Measurements from ENCODE around the gene USP17L11. TPM values are rescaled to one million over a fixed set of nuclear protein-coding genes. Genes with fewer than 3 reads are reported as not detected.
"Not testable (repeated sequence)": the region's sequence is repeated elsewhere in the genome, so short reads cannot be mapped to it uniquely, and the experiment has no call there.

USP17L11 gene
- total and polyA plus RNA-seq, 2 donors (not counting 3 experiments of a cell fraction or from before 2014, with no cell fraction given), result not detected

DNA sequence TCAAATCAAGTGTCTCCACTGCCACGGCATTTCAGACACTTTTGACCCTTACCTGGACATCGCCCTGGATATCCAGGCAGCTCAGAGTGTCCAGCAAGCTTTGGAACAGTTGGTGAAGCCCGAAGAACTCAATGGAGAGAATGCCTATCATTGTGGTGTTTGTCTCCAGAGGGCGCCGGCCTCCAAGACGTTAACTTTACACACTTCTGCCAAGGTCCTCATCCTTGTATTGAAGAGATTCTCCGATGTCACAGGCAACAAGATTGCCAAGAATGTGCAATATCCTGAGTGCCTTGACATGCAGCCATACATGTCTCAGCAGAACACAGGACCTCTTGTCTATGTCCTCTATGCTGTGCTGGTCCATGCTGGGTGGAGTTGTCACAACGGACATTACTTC, 15.0 kb downstream of the USP17L11 start:
- intact Hi-C loops (cut with micrococcal nuclease); H4K20me1 ChIP-seq (replicated peaks; ENCODE audit: control insufficient read depth, extremely low read depth, insufficient read depth, low read length); BruUV-seq (replicated peaks); H3K9me3 ChIP-seq (replicated peaks; ENCODE audit: control insufficient read depth, insufficient read depth, low read length); H2AFZ ChIP-seq (ENCODE audit: low read depth, low read length); FAIRE-seq; H3K4me3 ChIP-seq (replicated peaks in 1 of 3; ENCODE audit: insufficient read depth in 1 of 3, low read depth in 1 of 3, low read length in 3 of 3); H3K27me3 ChIP-seq (ENCODE audit: control insufficient read depth in 2 of 2, insufficient read depth in 2 of 2, low read length in 2 of 2); POLR2A ChIA-PET; DNase-seq (ENCODE audit: low read depth, low spot score); H3K79me2 ChIP-seq (ENCODE audit: control insufficient read depth, insufficient read depth, low read length); H3K36me3 ChIP-seq (ENCODE audit: control insufficient read depth in 2 of 2, extremely low read depth in 1 of 2, insufficient read depth in 2 of 2, low read length in 2 of 2); H3K9ac ChIP-seq (replicated peaks; ENCODE audit: extremely low read depth, insufficient read depth, low read length); H3K4me2 ChIP-seq (ENCODE audit: insufficient read depth, low read length); H3K9me1 ChIP-seq (replicated peaks; ENCODE audit: control insufficient read depth, extremely low read depth, insufficient read depth, low read length); H3K27ac ChIP-seq (ENCODE audit: insufficient read depth, low read depth, low read length); CTCF ChIA-PET; H3K4me1 ChIP-seq (ENCODE audit: control insufficient read depth, extremely low read depth, insufficient read depth, low read length); dilution Hi-C loops (cut with MboI; ENCODE audit: extremely low pct_ligation_motif_present, low sequenced_read_pairs): not testable (repeated sequence)

DNA sequence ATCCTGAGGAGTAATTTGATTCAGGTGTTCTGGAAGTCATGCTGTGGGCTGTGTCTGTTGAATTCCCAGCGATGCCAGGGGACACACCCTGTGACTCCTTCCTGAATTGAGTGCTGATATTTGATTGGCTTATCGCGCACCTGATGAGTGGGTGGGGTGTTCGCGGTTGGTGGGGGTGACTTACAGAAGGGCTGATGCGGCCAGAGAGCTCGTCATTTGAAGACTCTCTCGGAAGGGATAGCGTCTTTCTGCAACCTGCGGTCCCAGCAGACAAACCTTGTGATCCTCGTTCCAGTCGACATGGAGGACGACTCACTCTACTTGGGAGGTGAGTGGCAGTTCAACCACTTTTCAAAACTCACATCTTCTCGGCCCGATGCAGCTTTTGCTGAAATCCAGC, 18.9 kb downstream of the USP17L11 start, which contains the start of gene USP17L15:
TSS of gene USP17L15 (plus strand) at position 301 of the 400 bp plus-strand sequence. CDS start at position 301, 0 bp downstream.
- DNase-seq (ENCODE audit: low read depth, low spot score); BruUV-seq (replicated peaks); H3K9ac ChIP-seq (replicated peaks; ENCODE audit: extremely low read depth, insufficient read depth, low read length); H3K4me2 ChIP-seq (ENCODE audit: insufficient read depth, low read length); CTCF ChIA-PET; H3K27ac ChIP-seq (ENCODE audit: insufficient read depth, low read depth, low read length); FAIRE-seq; H3K36me3 ChIP-seq (ENCODE audit: control insufficient read depth in 2 of 2, extremely low read depth in 1 of 2, insufficient read depth in 2 of 2, low read length in 2 of 2); H3K79me2 ChIP-seq (ENCODE audit: control insufficient read depth, insufficient read depth, low read length); H3K27me3 ChIP-seq (ENCODE audit: control insufficient read depth in 2 of 2, insufficient read depth in 2 of 2, low read length in 2 of 2); H3K4me1 ChIP-seq (ENCODE audit: control insufficient read depth, extremely low read depth, insufficient read depth, low read length); H4K20me1 ChIP-seq (replicated peaks; ENCODE audit: control insufficient read depth, extremely low read depth, insufficient read depth, low read length); H2AFZ ChIP-seq (ENCODE audit: low read depth, low read length); dilution Hi-C loops (cut with MboI; ENCODE audit: extremely low pct_ligation_motif_present, low sequenced_read_pairs); H3K9me3 ChIP-seq (replicated peaks; ENCODE audit: control insufficient read depth, insufficient read depth, low read length); POLR2A ChIA-PET; intact Hi-C loops (cut with micrococcal nuclease); H3K9me1 ChIP-seq (replicated peaks; ENCODE audit: control insufficient read depth, extremely low read depth, insufficient read depth, low read length); H3K4me3 ChIP-seq (replicated peaks in 1 of 3; ENCODE audit: insufficient read depth in 1 of 3, low read depth in 1 of 3, low read length in 3 of 3): not testable (repeated sequence)

DNA sequence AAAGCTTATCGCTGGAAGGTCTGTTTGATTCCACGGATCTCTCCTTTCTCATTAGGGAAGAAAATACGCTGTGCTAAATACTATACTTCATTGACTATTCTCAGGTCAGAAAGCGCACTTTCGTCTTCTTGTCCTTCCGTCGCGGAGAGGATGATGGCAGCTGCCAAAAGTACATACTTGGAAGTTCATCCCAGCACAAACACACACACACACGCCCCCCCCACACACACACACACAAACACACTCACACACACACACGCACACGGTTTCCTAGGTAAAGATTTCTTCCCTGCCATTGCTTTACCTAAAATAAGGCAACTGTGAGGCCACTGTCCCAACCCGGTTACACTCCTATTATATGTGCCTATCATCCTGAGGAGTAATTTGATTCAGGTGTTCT, 23.3 kb downstream of the USP17L11 start:
- DNase-seq (ENCODE audit: low read depth, low spot score), result peak; percentile 0
- H3K4me3 ChIP-seq (replicated peaks in 1 of 3; ENCODE audit: insufficient read depth in 1 of 3, low read depth in 1 of 3, low read length in 3 of 3); H3K4me2 ChIP-seq (ENCODE audit: insufficient read depth, low read length); intact Hi-C loops (cut with micrococcal nuclease); H3K4me1 ChIP-seq (ENCODE audit: control insufficient read depth, extremely low read depth, insufficient read depth, low read length); H3K9me1 ChIP-seq (replicated peaks; ENCODE audit: control insufficient read depth, extremely low read depth, insufficient read depth, low read length); FAIRE-seq; H2AFZ ChIP-seq (ENCODE audit: low read depth, low read length); H4K20me1 ChIP-seq (replicated peaks; ENCODE audit: control insufficient read depth, extremely low read depth, insufficient read depth, low read length); H3K36me3 ChIP-seq (ENCODE audit: control insufficient read depth in 2 of 2, extremely low read depth in 1 of 2, insufficient read depth in 2 of 2, low read length in 2 of 2); H3K27ac ChIP-seq (ENCODE audit: insufficient read depth, low read depth, low read length); H3K9me3 ChIP-seq (replicated peaks; ENCODE audit: control insufficient read depth, insufficient read depth, low read length); BruUV-seq (replicated peaks); H3K27me3 ChIP-seq (ENCODE audit: control insufficient read depth in 2 of 2, insufficient read depth in 2 of 2, low read length in 2 of 2); dilution Hi-C loops (cut with MboI; ENCODE audit: extremely low pct_ligation_motif_present, low sequenced_read_pairs); H3K9ac ChIP-seq (replicated peaks; ENCODE audit: extremely low read depth, insufficient read depth, low read length); H3K79me2 ChIP-seq (ENCODE audit: control insufficient read depth, insufficient read depth, low read length); CTCF ChIA-PET; POLR2A ChIA-PET: not testable (repeated sequence)

GRCh38 chr4:9243579-9243978, 28.4 kb downstream of the USP17L11 start, which contains the start of gene USP17L17:
Gene USP17L17 (plus strand): TSS chr4:9243879. CDS start chr4:9243879, 0 bp downstream.
- H4K20me1 ChIP-seq (replicated peaks; ENCODE audit: control insufficient read depth, extremely low read depth, insufficient read depth, low read length); H3K27me3 ChIP-seq (ENCODE audit: control insufficient read depth in 2 of 2, insufficient read depth in 2 of 2, low read length in 2 of 2); CTCF ChIA-PET; H3K4me2 ChIP-seq (ENCODE audit: insufficient read depth, low read length); H2AFZ ChIP-seq (ENCODE audit: low read depth, low read length); H3K9me1 ChIP-seq (replicated peaks; ENCODE audit: control insufficient read depth, extremely low read depth, insufficient read depth, low read length); H3K79me2 ChIP-seq (ENCODE audit: control insufficient read depth, insufficient read depth, low read length); H3K36me3 ChIP-seq (ENCODE audit: control insufficient read depth in 2 of 2, extremely low read depth in 1 of 2, insufficient read depth in 2 of 2, low read length in 2 of 2); DNase-seq (ENCODE audit: low read depth, low spot score); H3K4me3 ChIP-seq (replicated peaks in 1 of 3; ENCODE audit: insufficient read depth in 1 of 3, low read depth in 1 of 3, low read length in 3 of 3); intact Hi-C loops (cut with micrococcal nuclease); H3K27ac ChIP-seq (ENCODE audit: insufficient read depth, low read depth, low read length); BruUV-seq (replicated peaks); FAIRE-seq; H3K4me1 ChIP-seq (ENCODE audit: control insufficient read depth, extremely low read depth, insufficient read depth, low read length); H3K9ac ChIP-seq (replicated peaks; ENCODE audit: extremely low read depth, insufficient read depth, low read length); POLR2A ChIA-PET; dilution Hi-C loops (cut with MboI; ENCODE audit: extremely low pct_ligation_motif_present, low sequenced_read_pairs); H3K9me3 ChIP-seq (replicated peaks; ENCODE audit: control insufficient read depth, insufficient read depth, low read length): not testable (repeated sequence)
